ENCODE measurements around the gene MCRIP2. TPM values are rescaled to one million over a fixed set of nuclear protein-coding genes. Genes with fewer than 3 reads are reported as not detected.

Gene MCRIP2
- total and polyA plus RNA-seq, 9 of the 15 experiments (the other 6 are each of a cell fraction or from before 2014, with no cell fraction given): 0.80 to 120 (median 35.2) TPM

DNA sequence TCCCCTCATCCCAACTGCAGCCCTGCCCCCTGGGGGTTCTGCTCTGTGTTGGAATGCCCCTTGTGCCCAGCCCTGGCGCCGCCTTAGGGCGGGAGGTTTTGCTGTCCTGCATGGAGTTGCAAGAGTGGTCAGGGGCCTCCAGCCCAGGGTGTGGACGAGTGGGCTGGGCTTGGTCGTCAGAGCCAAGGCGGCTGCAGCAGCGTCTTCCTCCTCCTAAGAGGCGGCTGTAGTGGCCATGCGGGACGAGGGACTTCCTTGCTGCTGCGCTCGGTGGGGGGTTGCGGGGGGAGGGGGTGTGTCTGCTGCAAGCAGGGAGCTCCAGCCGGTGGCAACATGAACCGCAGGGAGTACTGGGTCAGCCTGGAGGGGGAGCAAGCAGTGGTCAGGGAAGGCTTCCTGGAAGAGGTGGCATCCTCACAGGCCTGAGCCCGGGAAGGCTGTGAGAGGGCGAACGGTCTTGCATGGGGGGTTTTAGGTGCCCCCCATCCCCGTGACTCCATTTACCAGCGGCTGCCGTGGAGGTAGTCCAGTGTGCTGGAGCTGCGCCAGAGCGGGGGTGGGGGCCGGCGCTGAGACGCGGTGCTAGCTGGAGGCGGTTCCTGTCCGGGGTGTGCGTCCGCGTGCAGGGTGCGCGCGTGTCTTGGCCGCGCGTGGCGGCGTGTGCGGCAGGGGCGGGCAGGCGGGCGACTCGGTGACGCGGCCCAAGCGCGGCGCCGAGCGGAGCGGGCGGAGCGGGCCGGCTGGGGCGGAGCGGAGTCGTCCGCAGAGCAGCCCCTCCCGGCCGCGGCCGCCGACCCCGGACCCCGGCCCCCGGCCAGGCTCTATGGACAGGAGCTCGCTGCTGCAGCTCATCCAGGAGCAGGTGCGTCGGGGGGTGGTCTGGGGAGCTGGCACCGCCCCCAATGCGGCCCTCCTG, 33.6 kb downstream of the MCRIP2 start, which contains the start of gene RHBDL1 (continued):
- TF ChIP-seq, protein P1, sequence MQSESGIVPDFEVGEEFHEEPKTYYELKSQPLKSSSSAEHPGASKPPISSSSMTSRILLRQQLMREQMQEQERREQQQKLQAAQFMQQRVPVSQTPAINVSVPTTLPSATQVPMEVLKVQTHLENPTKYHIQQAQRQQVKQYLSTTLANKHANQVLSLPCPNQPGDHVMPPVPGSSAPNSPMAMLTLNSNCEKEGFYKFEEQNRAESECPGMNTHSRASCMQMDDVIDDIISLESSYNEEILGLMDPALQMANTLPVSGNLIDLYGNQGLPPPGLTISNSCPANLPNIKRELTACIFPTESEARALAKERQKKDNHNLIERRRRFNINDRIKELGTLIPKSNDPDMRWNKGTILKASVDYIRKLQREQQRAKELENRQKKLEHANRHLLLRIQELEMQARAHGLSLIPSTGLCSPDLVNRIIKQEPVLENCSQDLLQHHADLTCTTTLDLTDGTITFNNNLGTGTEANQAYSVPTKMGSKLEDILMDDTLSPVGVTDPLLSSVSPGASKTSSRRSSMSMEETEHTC (IDR thresholded peaks at IDR 0.05): no peak; the same call in 1 of the 2 replicates

DNA sequence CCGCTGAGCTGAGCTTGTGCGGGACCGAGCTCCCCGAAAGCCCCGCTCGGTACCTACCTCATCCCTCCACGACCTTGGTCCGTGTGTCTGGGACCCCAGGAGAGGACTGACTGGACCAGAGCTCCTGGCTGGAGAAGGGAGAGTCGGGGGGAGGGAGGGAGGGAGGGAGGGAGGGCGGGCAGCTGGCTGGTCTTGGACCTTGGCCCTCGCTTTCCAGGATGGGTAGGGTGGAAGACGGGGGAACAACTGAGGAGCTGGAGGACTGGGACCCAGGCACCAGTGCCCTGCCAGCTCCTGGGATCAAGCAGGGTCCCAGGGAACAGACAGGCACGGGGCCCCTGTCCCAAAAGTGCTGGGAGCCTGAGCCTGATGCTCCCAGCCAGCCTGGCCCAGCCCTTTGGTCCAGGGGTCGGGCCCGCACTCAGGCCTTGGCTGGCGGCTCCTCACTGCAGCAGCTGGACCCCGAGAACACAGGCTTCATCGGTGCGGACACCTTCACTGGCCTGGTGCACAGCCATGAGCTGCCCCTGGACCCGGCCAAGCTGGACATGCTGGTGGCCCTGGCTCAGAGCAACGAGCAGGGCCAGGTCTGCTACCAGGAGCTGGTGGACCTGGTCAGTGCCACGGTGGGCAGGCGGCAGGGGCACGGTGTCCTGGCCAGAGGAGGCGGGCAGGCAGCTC, 34.4 kb downstream of the MCRIP2 start:
- in situ Hi-C loops (cut with MboI) (loop anchor here (10.0 kb wide), 1 partner anchor 281 kb away; the partner anchor contains the start of gene NME4), intact Hi-C loops (cut with micrococcal nuclease) (loop anchor here (5.0 kb wide), 1 partner anchor 39 kb away; the partner anchor contains the start of gene METTL26)
- ChIA-PET CTCF (ENCODE audit: low intra/inter-chr PET ratio) (no interaction called here), POLR2A (interaction anchor here (0.7 to 1.7 kb wide), 6 partner anchors 8 to 280 kb away, joined by 3 to 6 read pairs (median 4); partner anchors contain the start of gene JMJD8)
- H2AFZ ChIP-seq (ENCODE audit: low read depth, low read length): peak overlapping the region; percentile 65
- H3K27ac ChIP-seq (ENCODE audit: extremely low read depth, low read depth, low read length): peak overlapping the region; percentile 72; the same call in 2 of the 3 replicates
- ATAC-seq (no peak), DNase-seq (ENCODE audit: extremely low read depth in 1 of 4, low spot score in 3 of 4) (no peak), FAIRE-seq (no peak)
- H3K4me1 ChIP-seq (replicated peaks in 1 of 2; ENCODE audit: control insufficient read depth in 2 of 2, insufficient read depth in 2 of 2, low read length in 2 of 2): peaks cover 22 to 96% of the 10 kb centered on the region in 2 experiments
- peaks cover 8% of the 10 kb centered on the region; the same call in 1 of the 2 replicates for H4K20me1 ChIP-seq (replicated peaks; ENCODE audit: control insufficient read depth, insufficient read depth, low read length)
- H3K9me3 ChIP-seq (replicated peaks; ENCODE audit: control insufficient read depth, insufficient read depth, low read depth, low read length): no peaks in the 10 kb centered on the region
- H3K9me1 ChIP-seq (ENCODE audit: control insufficient read depth, insufficient read depth, low read length): no peaks in the 10 kb centered on the region
- H3K9ac ChIP-seq (ENCODE audit: insufficient read depth in 1 of 2, low read depth in 2 of 2, low read length in 2 of 2): peak overlapping the region; percentile 32 to 93; a peak in 3 of 4 replicates
- peaks cover 43% of the 10 kb centered on the region for H3K36me3 ChIP-seq (ENCODE audit: control insufficient read depth, insufficient read depth, low read length)
- H3K4me3 ChIP-seq: peak overlapping the region; percentile 52
- no peaks in the 10 kb centered on the region for H3K27me3 ChIP-seq (ENCODE audit: control insufficient read depth in 2 of 2, insufficient read depth in 2 of 2, low read length in 2 of 2)
- BruUV-seq (replicated peaks): no TSS peak
- H3K79me2 ChIP-seq (ENCODE audit: control insufficient read depth, insufficient read depth, low read length): peaks cover 14% of the 10 kb centered on the region
- peak overlapping the region; percentile 79 for H3K4me2 ChIP-seq (ENCODE audit: insufficient read depth, low read length)
- 47% methylated on average over 17 of the region's 25 CpGs for WGBS (ENCODE audit: insufficient coverage, low coverage, missing lambda C conversion rate)
- no peak for TF ChIP-seq NFE2 (IDR thresholded peaks at IDR 0.05; ENCODE audit: low read depth)
- TF ChIP-seq, protein P2, sequence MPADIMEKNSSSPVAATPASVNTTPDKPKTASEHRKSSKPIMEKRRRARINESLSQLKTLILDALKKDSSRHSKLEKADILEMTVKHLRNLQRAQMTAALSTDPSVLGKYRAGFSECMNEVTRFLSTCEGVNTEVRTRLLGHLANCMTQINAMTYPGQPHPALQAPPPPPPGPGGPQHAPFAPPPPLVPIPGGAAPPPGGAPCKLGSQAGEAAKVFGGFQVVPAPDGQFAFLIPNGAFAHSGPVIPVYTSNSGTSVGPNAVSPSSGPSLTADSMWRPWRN (IDR thresholded peaks at IDR 0.05; ENCODE audit: low read depth): no peak
- no peak for TF ChIP-seq IRF2 (CRISPR knock-in tag; IDR thresholded peaks at IDR 0.05)
- TF ChIP-seq SNIP1 (IDR thresholded peaks at IDR 0.05; ENCODE audit: low read depth): no peak
- TF ChIP-seq, protein P3, sequence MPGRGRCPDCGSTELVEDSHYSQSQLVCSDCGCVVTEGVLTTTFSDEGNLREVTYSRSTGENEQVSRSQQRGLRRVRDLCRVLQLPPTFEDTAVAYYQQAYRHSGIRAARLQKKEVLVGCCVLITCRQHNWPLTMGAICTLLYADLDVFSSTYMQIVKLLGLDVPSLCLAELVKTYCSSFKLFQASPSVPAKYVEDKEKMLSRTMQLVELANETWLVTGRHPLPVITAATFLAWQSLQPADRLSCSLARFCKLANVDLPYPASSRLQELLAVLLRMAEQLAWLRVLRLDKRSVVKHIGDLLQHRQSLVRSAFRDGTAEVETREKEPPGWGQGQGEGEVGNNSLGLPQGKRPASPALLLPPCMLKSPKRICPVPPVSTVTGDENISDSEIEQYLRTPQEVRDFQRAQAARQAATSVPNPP (IDR thresholded peaks at IDR 0.05; ENCODE audit: borderline replicate concordance, insufficient read depth, insufficient read length): no peak
- TF ChIP-seq TARDBP (IDR thresholded peaks at IDR 0.05): no peak
- TF ChIP-seq, protein P4, sequence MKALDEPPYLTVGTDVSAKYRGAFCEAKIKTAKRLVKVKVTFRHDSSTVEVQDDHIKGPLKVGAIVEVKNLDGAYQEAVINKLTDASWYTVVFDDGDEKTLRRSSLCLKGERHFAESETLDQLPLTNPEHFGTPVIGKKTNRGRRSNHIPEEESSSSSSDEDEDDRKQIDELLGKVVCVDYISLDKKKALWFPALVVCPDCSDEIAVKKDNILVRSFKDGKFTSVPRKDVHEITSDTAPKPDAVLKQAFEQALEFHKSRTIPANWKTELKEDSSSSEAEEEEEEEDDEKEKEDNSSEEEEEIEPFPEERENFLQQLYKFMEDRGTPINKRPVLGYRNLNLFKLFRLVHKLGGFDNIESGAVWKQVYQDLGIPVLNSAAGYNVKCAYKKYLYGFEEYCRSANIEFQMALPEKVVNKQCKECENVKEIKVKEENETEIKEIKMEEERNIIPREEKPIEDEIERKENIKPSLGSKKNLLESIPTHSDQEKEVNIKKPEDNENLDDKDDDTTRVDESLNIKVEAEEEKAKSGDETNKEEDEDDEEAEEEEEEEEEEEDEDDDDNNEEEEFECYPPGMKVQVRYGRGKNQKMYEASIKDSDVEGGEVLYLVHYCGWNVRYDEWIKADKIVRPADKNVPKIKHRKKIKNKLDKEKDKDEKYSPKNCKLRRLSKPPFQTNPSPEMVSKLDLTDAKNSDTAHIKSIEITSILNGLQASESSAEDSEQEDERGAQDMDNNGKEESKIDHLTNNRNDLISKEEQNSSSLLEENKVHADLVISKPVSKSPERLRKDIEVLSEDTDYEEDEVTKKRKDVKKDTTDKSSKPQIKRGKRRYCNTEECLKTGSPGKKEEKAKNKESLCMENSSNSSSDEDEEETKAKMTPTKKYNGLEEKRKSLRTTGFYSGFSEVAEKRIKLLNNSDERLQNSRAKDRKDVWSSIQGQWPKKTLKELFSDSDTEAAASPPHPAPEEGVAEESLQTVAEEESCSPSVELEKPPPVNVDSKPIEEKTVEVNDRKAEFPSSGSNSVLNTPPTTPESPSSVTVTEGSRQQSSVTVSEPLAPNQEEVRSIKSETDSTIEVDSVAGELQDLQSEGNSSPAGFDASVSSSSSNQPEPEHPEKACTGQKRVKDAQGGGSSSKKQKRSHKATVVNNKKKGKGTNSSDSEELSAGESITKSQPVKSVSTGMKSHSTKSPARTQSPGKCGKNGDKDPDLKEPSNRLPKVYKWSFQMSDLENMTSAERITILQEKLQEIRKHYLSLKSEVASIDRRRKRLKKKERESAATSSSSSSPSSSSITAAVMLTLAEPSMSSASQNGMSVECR (CRISPR knock-in tag; IDR thresholded peaks at IDR 0.05): 0 out of 2 replicates have a peak, but pooled peaks have one; percentile 10
- TF ChIP-seq RBM14 (IDR thresholded peaks at IDR 0.05; ENCODE audit: borderline replicate concordance, insufficient read depth, low read depth, low read length): 0 out of 2 replicates have a peak, but pooled peaks have one; percentile 47
